IPS DF 4.7 (cell line): Measurements from ENCODE around the gene MRPL11.
"Not testable (repeated sequence)": the region's sequence is repeated elsewhere in the genome, so short reads cannot be mapped to it uniquely, and the experiment has no call there.

Experiments
- DNase-seq: peaks from one replicate; pipeline ENCODE4 v3.0.0-alpha.2; 2013; ENCODE audit warnings: low spot score; ENCODE audit errors: extremely low read depth

MRPL11 gene

DNA sequence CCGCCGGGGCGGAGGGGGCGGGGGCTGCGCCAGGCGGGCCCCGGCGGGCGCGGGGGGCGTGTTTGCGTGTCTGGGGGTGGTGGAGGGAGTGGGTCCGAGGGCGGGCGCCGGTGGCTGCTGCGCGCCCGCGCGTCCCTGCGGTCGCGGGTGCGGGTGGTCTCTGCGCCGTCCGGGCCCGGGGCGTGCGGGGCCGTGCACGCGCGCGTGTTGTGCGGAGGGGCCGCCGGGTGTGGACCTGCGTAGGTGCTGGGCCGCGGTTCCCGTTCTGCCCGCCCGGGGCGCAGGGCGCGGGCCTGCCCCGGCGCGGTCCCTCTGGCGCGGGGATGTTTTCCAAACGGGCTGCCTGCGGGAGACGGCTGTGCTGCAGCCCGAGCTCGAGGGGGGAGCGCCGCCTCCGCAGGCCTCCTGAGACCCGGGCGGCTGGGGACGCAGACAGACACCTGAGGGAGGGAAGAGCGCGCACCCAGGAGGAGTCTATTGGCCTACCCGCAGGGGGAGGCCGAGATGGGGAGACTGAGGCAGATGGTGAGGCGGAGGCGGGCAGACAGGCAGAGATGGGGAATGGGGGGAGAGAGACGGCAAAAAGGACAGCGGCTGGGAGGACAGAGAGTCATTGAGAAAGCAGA is 28.5 kb upstream of the MRPL11 start:
- DNase-seq, result no peak

DNA sequence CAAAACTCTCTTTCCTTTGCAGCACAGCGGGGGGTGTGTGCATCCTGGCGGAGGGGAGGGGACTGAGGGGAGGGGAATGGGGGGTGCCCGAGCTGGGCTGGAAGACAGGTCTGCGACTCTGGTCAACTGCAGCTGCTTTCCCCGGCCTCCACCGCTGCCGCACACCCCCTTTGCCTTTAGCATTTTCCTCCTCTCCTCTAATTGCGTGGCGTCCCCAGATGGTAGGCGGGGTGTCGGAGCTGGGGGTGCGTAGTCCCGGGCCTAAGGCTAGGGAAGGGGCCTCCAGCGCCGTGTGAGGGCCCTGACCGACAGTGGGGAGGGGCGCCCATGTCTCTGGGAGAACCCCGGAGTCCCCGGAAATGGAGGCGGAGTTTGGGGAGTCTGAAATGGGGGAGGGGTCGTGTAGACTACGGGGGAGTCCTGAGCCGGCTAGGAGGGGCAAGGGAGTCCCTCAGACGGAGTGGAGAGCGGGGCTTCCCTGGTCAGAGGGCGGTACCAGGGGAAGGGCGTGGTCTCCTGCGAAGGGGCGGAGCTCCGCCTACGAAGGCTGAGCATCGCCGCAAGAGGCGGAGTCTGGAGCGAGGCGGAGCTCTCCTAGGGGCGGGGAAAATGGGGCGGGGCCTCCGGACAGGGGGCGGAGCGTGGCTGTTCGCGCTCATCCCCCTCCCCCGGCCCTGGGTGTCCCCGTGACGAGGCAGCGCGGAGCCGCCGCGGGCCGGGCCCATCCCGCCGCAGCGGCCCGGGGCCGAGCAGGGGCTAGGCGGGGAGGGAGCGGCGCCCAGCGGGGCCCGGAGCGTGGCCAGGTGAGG is 27.8 kb upstream of the MRPL11 start, which contains the start of gene PELI3:
TSS of gene PELI3 (plus strand) at position 681 of the 809 bp plus-strand sequence. CDS start 1,224 bp downstream, outside the sequence.
- DNase-seq, result peak; percentile 66

DNA sequence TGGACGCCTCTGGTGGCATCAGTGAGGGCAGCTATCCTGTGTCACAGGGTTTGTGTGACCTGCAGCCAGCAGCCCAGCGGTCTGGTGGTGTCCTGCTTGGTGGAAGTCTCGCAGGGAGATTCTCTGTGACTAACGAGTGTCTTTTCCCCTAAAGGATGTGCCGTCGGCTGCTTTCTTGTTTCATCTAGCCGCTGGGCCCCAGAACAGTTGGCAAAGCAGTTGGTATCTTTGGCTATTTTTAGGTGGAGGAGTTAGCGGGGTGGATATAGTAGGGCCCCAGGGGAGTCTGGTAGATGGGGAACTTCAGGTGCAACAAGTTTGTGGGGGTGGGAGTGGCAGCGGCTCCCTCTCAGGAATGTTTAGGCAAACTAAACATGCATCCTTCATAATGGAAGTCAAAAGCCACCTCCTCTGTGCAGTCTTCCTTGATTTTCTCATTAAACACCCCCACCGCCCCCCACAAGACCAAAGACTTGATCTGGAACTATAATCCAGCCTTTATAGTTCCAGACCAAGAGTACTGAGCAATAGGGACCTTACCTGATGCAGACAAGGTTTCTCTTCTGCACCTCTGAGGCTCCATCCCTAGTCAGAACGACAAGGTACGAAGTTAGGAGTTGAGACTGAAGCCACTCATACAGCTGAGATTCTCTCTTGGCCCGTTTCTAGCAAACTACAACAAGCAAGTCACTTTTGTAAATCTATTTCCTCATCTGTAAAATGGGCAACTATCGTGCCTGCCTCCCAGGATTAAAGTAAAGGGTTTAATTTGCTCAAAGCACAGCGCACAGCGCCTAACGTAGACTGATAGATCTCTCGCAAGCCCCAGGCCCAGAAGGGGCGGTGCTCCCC is 27.0 kb upstream of the MRPL11 start:
- DNase-seq, result no peak

DNA sequence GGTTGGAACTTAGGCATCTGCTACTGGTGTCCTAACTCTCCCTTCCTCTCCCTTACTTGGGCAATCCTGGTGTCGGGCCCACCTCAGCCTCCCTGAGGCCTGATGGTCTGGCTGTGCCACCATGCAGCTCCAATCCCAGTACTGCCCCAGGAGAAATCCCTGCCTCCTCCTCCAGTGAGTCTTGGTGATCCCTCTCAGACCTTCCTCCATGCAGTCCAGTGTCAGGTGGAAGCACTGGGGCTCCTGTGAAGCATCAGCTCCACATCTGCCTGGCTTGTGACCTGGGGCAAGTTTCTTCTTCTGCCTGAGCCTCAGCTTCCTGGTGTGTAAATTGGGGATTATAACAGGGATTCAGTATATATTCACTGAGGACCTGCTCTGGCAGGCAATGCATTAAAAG is 26.3 kb upstream of the MRPL11 start:
- no peak for DNase-seq

DNA sequence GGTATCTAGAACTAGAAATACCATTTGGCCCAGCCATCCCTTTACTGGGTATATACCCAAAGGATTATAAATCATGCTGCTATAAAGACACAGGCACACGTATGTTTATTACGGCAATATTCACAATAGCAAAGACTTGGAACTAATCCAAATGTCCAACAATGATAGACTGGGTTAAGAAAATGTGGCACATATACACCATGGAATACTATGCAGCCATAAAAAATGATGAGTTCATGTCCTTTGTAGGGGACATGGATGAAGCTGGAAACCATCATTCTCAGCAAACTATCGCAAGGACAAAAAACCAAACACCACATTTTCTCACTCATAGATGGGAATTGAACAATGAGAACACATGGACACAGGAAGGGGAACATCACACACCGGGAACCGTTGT is 25.5 kb upstream of the MRPL11 start:
- not testable (repeated sequence) for DNase-seq

DNA sequence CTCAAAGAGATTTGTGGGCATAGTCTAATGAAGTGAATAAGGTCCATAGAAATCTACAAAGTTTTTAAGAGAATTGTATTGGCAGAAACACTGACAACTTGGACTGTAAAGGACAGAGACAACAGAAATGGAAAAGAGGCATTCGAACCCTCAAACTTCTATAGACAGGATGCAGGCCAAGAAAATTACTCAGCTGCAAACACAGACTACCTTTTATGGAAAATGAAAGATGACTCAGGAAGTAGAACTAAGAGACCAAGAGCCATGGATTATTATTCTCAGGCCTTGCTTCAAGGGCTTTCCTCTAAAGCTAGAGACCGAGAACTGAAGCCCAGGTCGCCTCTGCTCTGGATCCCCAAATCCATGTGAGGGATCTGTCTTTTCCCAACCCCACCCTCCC is 24.3 kb upstream of the MRPL11 start:
- DNase-seq, result no peak

DNA sequence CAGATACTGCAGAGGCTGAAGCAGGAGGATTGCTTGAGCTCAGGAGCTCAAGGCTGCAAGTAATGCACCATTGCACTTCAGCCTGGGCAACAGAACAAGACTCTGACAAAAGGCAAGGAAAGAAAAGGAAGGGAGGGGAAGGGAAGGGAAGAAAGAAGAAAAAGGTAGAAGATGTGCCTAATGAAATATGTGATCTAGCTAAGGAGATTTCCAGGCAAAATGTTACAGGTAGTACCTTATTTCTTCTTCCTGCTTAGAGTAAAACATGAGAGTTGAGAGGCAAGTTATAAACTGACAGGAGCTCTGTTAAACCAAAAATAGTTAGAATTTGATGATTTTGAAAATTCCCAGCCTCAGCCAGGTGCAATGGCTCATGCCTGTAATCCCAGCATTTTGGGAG is 23.4 kb upstream of the MRPL11 start:
- no peak for DNase-seq

DNA sequence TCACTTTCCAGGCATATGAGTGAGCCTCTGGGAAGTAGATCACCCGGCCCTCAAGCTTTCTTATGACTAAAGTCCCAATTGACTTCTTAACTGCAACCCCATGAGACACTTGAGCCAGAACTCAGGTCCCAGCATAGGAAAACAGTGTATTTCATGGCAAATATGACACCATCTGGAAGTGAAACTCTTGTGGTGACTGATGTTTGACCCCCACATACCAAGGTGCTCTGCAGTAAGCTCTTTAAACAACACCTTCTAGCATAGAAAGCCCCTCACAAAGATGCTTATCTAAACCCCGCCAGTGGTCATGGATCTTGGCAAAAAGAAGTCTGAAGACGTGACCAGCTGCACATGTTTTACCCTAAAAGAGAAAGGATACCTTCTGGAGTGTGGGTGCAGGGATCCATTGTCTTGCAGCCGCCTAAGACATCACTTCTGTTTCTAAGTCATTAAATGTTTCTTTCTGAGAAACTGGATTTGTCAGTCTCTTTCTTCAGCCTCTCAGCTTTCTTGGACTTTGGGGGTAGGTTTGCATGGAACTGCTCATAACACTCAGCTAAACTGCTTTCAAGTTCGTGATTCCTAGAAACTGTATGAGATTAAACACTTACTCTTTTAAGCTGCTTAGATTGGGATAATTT is 20.6 kb upstream of the MRPL11 start:
- no peak for DNase-seq

DNA sequence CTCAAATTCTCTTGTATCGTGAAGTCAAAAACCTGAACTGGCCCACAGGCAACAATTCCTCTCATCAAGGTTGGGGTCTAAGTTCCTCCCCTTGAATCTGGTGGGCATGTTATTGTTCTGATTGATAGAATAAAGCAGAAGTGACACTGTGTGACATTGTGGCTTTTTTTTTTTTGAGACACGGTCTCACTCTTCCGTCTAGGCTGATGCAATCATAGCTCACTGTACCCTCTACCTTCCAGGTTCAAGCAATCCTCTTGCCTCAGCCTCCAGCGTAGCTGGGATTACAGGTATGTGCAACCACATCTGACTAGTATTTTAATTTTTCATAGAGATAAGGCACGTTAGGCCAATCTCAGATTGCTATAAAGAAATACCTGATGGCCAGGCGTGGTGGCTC is 19.2 kb upstream of the MRPL11 start:
- no peak for DNase-seq

DNA sequence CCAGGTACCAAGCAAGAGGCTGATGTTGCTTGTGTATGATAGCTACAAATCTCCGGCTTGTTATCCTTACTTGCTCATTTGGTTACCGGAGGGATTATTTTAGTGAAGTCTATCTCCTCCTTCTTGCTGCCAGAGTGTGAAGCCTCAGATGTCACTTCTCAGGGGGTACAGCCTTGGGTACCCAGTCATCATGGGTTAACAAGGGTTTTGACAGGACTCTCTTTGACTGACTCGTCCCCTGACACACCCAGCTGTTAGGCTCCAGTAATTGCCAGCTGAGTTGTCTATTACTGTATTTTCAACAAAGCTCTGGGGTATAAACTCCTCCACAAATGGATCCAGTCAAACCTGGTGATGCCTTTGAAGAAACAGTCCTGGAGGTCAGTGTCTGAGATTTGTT is 16.2 kb upstream of the MRPL11 start:
- DNase-seq, result no peak

DNA sequence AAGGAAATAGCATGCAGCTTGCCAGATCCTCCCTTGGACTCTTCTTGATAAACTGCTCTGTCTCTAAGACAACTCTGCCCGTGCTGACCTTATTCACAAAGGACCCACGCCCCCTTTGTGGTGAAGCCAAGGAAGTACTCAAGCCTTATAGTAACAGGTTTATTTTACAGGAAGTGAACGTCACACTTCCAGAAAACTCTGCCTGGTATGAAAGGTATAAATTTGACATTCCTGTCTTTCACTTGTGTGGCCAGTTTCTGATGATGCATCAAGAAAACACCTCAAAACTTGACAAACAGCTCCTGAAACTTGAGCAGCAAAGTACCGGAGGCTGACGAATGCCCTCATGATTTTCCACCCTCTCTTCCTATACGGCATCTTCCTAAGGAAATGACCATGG is 15.6 kb upstream of the MRPL11 start:
- DNase-seq, result no peak

DNA sequence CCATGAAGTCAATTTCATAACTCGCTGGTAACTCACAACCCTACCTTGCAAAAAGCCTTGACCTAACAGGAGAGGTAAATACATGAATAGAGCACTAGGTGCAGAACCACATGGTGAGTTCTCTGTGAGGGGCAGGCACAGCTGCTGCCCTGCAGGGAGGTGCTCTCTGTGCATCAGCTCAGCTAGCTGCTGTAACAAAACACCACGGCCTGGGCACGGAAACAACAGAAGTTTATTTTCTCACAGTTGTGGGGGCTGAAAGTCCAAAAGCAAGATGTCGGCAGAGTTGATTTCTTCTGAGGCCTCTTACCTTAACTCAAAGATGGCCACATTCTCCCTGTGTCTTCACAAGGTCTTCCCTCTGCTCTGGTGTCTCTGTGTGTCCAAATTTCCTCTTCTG is 13.0 kb upstream of the MRPL11 start:
- no peak for DNase-seq

DNA sequence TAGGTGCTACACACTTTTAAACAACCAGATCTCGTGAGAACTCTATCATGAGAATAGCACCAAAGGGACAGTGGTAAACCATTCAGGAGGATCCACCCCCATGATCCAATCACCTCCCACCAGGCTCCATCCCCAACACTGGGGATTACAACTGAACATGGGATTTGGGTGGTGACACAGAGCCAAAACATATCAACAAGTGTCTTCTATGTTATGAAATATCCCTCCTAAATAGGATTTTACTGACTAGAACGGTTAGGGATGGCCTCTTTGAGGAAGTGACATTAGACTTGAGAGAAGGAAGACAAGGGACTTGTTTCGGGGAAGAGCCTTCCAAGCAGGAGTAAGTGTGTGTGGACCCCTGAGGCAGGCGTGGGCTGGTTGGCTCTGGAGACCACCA is 11.9 kb upstream of the MRPL11 start:
- DNase-seq, result no peak

DNA sequence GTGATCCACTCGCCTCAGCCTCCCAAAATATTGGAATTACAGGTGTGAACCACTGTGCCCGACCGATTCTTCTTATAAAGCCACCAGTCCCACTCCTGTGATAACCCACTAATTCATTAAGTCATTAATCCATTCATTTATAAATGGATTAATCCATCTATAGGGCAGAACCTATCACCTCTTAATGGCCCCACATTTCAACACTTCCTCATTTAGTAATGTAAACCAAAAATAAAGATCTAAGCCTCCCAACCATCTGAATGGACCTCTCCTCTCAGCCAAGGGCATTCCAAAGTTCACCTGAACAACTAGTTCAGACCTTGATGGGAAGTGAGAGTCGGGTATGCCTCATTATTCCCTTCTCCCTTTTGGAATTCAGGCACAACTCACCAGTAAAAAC is 9.9 kb upstream of the MRPL11 start:
- no peak for DNase-seq

DNA sequence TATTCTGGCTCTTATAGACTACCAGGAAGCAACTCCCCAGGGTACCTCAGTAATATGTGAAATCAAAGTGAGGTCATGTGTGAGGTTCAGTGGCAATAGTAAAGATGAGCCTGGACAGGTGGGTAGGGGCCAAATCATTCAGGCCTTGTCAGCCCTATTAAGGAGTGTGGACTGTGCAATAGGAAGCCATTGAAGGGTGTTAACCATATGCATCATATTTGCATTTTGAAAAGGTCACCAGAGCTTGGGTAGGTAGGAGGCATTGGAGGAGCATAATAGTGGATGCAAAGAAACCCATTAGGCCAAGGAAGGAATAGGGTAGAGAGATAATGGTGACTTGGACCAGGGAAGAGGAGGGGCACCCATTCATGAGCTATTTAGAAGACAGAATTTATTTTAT is 8.4 kb upstream of the MRPL11 start:
- DNase-seq, result no peak

DNA sequence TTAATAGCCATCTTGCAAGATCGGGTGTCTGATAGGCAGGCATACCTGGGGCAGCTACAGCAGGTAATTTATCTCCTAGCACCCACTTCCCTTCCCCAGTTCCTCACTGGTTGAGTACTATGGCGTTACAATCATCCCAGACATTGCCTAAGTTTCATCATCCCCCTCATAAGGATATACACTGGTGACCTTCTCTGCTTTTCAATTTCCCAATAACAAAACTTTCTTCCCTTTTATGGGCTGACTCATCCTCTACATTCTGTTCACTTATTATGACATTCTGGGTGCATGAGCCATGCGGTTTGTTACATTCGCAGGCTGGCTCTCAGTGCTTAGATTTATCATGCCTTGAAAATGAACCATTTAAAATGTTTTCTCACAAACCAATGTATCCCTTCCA is 5.0 kb upstream of the MRPL11 start:
- DNase-seq, result no peak

DNA sequence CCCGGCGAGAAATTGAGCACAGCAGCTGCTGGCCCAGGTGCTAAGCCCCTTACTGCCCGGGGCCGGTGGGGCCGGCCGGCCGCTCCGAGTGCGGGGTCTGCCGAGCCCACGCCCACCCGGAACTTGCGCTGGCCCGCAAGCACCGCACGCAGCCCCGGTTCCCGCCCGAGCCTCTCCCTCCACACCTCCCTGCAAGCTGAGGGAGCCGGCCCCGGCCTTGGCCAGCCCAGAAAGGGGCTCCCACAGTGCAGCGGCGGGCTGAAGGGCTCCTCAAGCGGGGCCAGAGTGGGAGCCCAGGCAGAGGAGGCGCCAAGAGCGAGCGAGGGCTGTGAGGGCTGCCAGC is 2.3 kb upstream of the MRPL11 start:
- not testable (repeated sequence) for DNase-seq

DNA sequence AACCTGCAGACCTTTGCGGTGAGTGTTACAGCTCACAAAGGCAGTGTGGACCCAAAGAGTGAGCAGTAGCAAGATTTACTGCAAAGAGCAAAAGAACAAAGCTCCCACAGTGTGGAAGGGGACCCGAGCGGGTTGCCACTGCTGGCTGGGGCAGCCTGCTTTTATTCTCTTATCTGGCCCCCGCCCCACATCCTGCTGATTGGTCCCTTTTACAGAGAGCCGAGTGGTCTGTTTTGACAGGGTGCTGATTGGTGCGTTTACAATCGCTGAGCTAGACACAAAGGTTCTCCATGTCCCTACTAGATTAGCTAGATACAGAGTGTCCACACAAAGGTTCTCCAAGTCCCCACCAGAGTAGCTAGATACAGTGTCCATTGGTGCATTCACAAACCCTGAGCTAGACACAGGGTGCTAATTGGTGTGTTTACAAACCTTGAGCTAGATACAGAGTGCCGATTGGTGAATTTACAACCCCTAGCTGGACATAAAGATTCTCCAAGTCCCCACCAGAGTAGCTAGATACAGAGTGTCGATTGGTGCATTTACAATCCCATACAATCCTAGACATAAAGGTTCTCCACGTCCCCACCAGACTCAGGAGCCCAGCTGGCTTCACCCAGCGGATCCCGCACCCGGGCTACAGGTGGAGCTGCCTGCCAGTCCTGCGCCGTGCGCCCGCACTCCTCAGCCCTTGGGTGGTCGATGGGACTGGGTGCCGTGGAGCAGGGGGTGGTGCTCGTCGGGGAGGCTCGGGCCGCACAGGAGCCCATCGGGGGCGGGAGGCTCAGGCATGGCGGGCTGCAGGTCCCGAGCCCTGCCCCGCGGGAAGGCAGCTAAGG is 1.7 kb upstream of the MRPL11 start:
- DNase-seq, result not testable (repeated sequence)

DNA sequence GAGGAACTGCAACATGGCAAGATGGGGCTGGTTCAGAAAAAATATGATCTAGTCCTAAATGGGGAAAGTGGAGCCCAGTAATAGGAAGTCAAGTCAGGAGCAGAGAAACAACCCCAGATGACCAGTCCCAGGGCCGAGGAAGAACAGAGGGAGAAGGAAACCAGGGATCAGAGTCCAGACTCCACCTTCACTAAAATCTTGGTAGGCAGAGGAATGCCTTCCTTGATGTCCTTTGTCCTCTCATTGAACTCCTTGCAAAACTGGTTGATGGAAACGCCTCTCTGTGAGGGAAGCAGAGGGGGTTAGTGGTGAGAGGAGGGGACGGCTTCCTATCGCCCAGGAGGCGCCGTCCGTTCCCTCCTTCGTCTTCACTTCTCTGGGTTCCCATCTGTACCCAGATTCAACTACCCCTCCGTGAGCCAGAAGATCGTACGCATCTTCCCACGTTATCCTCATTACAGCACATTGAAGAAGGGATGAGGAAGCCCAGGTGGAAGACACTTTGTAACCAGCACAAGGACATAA is 607 bp downstream of the MRPL11 start:
- no peak for DNase-seq

DNA sequence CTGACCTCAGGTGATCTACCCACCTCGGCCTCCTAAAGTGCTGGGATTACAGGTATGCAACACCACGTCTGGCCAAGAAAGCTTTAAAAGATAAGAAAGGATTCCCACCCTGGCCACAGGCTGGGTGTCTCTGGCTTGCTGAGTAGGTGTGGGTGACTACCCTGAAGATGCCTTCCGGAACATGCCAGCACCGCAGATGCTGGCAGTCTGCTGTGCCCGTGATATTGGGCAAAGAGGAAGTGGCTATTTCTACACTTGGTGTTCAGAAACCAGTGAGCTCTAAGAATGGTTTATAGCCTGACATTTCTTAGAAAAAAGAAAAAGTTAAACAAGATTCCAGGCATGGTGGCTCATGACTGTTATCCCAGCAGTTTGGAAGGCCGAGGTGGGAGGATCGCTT is 6.1 kb downstream of the MRPL11 start:
- DNase-seq, result no peak
